GM19372 (cell line): Measurements from ENCODE around the gene NFIC.
"Not testable (repeated sequence)": the region's sequence is repeated elsewhere in the genome, so short reads cannot be mapped to it uniquely, and the experiment has no call there.

Experiments used
- ATAC-seq: cut with Tn5 transposase; IDR thresholded peaks from one replicate; pipeline ENCODE4 v1.9.1; 2021; ENCODE audit warnings: mild to moderate bottlenecking, low read depth, moderate library complexity; ENCODE audit not compliant: unreplicated experiment

Gene NFIC

DNA sequence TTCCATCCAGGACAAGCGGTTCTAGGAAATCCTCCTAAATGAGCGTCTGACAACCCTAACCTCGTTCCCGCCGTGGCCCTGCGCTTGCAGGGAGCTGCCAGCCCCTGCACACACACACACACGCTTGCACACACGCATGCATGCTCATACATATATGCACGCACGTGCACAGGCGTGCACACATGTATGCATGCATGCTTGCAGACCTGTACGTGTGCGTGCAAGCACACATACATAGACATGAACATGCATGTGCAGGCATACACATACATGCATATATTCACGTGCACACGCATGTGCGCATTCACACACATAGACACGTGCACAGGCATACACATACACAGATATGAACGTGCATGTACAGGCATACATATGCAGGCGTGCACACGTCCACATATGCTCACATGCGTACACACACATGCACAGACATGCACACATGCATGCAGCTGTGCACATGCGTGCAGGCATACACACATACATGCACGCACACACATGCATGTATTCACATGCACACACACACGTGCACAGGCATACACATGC is 78.4 kb downstream of the NFIC start:
- no peak for ATAC-seq

DNA sequence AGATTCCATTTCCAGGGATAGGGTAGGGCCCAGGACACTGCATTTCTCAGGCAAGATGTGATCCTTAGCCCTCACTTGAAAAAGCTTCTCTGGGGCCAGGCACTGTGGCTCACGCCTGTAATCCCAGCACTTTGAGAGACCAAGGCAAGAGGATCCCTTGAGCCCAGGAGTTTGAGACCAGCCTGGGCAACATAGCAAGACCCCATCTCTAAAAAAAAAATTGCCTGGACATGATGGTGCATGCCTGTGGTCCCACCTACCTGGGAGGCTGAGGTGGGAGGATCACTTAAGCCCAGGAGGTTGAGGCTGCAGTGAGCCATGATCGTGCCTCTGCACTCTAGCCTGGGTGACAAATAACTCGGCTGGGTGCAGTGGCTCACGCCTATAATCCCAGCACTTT is 80.3 kb downstream of the NFIC start:
- ATAC-seq: not testable (repeated sequence)

- no peak for ATAC-seq
These were observed 82.4 kb downstream of the NFIC start for GRCh38 chr19:3448616-3449334.

GRCh38 chr19:3450796-3451411 is 84.5 kb downstream of the NFIC start:
- ATAC-seq: no peak

DNA sequence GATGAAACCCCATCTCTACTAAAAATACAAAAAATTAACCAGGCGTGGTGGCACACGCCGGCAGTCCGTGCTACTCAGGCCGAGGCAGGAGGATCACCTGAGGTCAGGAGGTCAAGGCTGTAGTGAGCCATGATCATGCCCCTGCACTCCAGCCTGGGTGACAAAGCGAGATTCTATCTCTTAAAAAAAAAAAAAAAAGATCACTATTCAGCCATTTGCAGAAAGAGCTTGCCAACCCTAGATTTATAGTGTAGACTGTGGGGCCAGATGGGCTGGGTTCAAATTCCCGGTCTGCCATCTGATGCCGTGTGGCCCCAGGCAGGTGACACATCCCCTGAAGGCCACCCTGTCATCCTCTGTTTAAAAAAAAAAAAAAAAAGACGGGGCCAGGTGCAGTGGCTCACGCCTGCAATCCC is 85.1 kb downstream of the NFIC start:
- ATAC-seq: no peak

- ATAC-seq: no peak
These were observed 86.0 kb downstream of the NFIC start for GRCh38 chr19:3452171-3452941.

GRCh38 chr19:3452942-3453214 is 86.5 kb downstream of the NFIC start:
- not testable (repeated sequence) for ATAC-seq

DNA sequence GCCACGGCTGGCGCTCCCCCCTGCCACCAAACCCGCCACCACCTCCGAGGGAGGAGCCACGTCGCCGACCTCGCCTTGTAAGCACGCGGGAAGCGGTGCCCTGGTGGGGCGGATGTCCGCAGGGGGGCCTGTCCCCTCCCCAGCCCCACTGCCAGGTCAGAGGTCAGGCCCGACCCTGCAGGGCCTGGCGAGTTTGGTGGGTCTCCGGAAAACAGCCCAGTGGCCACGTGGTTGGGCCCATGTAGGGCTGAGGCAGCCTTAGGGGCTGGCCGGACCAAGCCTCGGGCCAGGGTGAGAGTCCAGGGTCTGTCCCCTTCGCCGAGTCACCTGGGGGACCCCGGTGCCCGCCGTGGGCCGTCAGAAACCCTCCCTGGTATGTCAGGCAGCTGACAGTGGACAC is 87.5 kb downstream of the NFIC start:
- ATAC-seq: no peak

DNA sequence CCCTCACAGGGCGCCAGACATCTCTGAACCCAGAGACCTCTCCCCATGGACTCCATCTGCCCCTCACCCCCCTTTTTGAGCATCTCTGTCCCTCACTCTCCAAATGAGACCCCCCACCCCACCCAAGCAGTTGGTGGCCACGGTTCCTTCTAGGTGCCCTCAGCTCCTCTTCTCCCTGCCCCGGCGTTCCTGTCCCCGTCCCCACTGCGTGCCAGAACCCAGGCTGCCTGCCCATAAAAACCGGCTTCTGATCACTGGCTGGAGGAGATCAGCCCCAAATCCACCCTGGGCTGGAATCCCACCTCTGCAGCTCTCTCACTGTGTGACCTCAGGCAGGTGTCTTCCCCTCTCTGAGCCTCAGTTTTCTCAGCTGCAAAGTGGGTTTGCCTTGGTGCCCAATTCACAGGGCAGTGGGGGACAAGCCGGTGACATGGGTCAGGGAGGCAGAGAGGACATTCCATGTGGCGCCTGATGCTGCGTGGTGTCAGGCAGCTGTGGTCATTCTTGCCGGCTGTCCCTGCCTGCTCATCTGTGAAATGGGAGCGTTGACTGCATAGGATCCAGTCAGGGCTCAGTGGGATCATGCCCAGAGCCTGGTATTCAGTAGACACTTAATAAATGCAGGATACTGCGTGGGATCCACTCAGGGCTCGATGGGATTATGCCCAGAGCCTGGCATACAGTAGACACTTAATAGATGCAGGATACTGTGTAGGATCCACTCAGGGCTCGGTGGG is 88.4 kb downstream of the NFIC start:
- no peak for ATAC-seq

GRCh38 chr19:3455393-3455955 is 89.1 kb downstream of the NFIC start:
- no peak for ATAC-seq

DNA sequence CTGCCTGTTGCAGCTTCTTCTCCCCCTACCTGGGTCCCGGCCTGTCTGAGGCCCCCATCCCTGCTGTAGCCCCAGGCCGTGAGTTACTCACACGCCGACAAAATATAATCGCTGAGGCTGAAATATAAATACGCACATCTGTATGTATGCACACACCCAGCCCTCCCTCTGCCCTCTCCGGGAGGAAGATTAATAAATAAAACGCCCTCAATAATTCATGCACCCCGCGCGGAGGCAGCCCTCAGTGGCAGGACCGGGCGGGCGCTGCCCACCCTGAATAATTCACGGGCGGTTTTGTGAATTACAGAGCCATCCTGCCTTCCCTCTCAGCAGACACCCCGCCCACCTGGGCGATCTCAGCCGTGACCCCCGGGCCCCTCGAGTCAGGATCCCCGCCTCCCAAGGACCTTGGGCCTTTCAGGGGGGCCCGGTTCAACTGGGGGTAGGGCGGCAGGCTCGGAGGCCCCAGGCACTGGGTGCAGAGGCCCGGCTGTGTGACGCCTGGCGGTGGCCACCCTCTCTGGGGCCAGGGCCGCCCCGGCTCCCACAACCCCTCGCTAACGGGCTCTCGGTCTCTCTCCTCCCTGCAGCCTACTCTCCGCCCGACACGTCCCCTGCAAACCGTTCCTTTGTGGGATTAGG is 89.7 kb downstream of the NFIC start:
- no peak for ATAC-seq

DNA sequence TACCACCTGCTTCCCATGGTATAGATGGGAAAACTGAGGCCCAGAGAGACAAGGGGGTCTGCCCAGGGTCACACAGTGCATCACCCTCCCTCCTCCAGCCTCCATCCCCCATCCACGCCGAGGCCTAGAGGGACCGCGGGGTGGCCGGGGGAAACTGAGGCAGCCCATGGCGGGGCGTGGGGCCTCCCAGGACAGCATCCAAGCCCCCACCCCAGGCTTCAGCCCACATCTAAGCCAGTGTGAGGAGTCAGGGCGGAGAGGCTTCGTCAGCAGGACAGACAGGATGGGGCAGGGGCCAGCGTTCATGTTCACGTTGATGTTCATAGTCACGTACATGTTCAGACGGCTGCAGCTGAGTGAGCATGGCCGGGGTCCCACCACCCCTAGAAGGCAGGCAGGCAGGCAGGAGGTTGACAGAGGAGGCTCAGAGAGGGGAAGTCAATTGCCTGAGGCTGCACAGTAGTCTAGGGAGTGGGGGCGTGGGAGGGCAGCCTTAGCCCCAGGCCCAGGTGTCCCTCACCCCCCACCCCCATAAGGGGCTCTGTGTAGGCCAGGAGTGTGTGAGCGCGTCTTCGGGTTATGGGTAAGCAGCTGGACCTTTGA is 90.6 kb downstream of the NFIC start:
- no peak for ATAC-seq

DNA sequence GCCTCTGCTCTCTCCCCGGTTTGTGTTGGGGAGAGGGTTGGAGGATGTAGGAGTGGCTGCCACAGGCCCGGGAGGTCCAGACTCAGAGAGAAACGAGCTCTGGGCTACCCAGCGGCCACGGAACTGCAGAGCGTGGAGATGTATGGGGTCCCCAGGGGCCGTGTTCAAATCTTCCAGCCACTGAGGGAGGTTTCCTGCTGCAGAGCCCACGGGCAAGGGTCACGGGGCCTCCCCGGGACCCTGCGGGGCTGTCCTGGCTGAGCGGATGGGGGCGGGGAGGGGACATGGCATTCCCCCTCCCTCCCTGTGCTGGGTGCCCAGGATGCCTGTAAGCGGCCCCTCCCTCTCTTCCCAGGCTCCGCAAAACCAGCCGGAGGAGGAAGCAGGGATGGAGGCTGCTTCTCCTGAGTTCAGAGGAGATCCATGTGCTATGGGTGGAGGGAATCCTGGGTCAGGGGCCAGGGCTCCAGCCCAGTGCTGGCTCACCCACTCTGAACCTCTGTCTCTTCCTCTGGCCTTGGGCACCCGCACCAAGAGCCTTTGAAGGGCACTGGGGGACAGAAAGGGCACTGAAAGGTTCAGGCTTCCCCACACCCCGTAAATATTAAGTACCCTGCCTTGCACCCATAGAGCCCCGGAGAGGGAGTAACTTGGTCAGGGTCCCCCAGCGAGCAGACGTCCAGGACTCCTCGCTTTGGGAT is 91.3 kb downstream of the NFIC start:
- no peak for ATAC-seq

- ATAC-seq: no peak
These were observed 92.1 kb downstream of the NFIC start for GRCh38 chr19:3458229-3459088.

GRCh38 chr19:3459089-3459881 is 92.9 kb downstream of the NFIC start:
- ATAC-seq: no peak

- no peak for ATAC-seq
These were observed 93.7 kb downstream of the NFIC start for GRCh38 chr19:3459965-3460582.
